GM23338 (cell line): ENCODE data around the gene TM9SF4.

Experiments used
- CREB1 ChIP-seq: fragments of 250-450 bp; sonication (Bioruptor Pico); IDR thresholded peaks from 2 replicates; pipeline ENCODE4 v1.5.0; 2020; ENCODE audit warnings: low read depth, mild to moderate bottlenecking, moderate library complexity
- EZH2 ChIP-seq: fragments of 200-600 bp; sonication (generic); IDR thresholded peaks from one replicate; pipeline ENCODE4 v1.8.0; 2017; ENCODE audit warnings: antibody characterized with exemption, mild to moderate bottlenecking, low read depth; ENCODE audit not compliant: unreplicated experiment
- EZH2phosphoT487 ChIP-seq: fragments of 200-600 bp; sonication (generic); IDR thresholded peaks from one replicate; pipeline ENCODE4 v1.8.1; 2018; ENCODE audit warnings: antibody characterized with exemption; ENCODE audit not compliant: unreplicated experiment
- POLR2AphosphoS5 ChIP-seq: IDR thresholded peaks from 2 replicates; pipeline ENCODE4 v1.6.1; 2016; ENCODE audit warnings: antibody characterized with exemption, low read depth
- STAT1 ChIP-seq: IDR thresholded peaks from one replicate; pipeline ENCODE4 v1.6.1; 2016; ENCODE audit warnings: antibody characterized with exemption; ENCODE audit not compliant: unreplicated experiment
- ZNF331 ChIP-seq: fragments of 250-450 bp; sonication (Bioruptor Pico); IDR thresholded peaks from 2 replicates; pipeline ENCODE4 v1.5.0; 2020; ENCODE audit warnings: low read depth, mild to moderate bottlenecking, moderate library complexity
- TF ChIP-seq, protein P1 (sequence below), 2 experiments: fragments of 200-600 bp in 1 of 2; sonication (generic) in 1 of 2; conservative IDR thresholded peaks; 2 replicates each; pipeline versions ENCODE4 v1.5.1 to v1.6.1; 2016 to 2017; ENCODE audit warnings: antibody characterized with exemption in 2 of 2, low read depth in 2 of 2, mild to moderate bottlenecking in 2 of 2, moderate library complexity in 1 of 2
- TF ChIP-seq, protein P2 (sequence below): IDR thresholded peaks from one replicate; pipeline ENCODE4 v1.6.1; 2018; ENCODE audit warnings: antibody characterized with exemption; ENCODE audit not compliant: unreplicated experiment

DNA sequence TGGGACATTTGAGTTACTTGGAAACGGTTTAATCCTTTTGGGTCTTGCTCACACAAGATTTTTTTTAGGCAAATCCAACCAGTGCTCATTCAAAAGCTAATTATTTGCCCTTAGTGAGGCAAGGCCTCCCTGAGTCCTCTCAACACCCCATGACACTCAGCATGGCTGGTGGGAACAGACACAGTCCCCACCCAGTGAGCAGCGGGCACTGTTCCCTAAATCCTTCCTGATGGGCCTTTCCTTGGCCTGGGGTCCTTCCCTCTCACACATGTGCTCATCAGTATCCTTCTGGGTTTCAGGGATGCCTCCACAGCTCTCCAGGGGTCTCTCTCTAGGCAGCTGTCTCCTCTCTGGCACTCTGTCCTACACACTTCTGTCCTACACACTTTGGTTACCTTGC, 70.0 kb downstream of the TM9SF4 start:
- TF ChIP-seq, protein P1, sequence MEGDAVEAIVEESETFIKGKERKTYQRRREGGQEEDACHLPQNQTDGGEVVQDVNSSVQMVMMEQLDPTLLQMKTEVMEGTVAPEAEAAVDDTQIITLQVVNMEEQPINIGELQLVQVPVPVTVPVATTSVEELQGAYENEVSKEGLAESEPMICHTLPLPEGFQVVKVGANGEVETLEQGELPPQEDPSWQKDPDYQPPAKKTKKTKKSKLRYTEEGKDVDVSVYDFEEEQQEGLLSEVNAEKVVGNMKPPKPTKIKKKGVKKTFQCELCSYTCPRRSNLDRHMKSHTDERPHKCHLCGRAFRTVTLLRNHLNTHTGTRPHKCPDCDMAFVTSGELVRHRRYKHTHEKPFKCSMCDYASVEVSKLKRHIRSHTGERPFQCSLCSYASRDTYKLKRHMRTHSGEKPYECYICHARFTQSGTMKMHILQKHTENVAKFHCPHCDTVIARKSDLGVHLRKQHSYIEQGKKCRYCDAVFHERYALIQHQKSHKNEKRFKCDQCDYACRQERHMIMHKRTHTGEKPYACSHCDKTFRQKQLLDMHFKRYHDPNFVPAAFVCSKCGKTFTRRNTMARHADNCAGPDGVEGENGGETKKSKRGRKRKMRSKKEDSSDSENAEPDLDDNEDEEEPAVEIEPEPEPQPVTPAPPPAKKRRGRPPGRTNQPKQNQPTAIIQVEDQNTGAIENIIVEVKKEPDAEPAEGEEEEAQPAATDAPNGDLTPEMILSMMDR (conservative IDR thresholded peaks at IDR 0.05; ENCODE audit: low read depth in 2 of 2): no peak
- TF ChIP-seq EZH2: no peak
- no peak for TF ChIP-seq EZH2phosphoT487
- TF ChIP-seq, protein P2, sequence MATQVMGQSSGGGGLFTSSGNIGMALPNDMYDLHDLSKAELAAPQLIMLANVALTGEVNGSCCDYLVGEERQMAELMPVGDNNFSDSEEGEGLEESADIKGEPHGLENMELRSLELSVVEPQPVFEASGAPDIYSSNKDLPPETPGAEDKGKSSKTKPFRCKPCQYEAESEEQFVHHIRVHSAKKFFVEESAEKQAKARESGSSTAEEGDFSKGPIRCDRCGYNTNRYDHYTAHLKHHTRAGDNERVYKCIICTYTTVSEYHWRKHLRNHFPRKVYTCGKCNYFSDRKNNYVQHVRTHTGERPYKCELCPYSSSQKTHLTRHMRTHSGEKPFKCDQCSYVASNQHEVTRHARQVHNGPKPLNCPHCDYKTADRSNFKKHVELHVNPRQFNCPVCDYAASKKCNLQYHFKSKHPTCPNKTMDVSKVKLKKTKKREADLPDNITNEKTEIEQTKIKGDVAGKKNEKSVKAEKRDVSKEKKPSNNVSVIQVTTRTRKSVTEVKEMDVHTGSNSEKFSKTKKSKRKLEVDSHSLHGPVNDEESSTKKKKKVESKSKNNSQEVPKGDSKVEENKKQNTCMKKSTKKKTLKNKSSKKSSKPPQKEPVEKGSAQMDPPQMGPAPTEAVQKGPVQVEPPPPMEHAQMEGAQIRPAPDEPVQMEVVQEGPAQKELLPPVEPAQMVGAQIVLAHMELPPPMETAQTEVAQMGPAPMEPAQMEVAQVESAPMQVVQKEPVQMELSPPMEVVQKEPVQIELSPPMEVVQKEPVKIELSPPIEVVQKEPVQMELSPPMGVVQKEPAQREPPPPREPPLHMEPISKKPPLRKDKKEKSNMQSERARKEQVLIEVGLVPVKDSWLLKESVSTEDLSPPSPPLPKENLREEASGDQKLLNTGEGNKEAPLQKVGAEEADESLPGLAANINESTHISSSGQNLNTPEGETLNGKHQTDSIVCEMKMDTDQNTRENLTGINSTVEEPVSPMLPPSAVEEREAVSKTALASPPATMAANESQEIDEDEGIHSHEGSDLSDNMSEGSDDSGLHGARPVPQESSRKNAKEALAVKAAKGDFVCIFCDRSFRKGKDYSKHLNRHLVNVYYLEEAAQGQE: no peak
- no peak for TF ChIP-seq POLR2AphosphoS5
- no peak for TF ChIP-seq CREB1 (CRISPR knock-in tag)
- no peak for TF ChIP-seq ZNF331 (CRISPR knock-in tag)
- no peak for TF ChIP-seq STAT1
